ENCODE measurements around the gene CRB1. TPM values are rescaled to one million over a fixed set of nuclear protein-coding genes. Genes with fewer than 3 reads are reported as not detected.

The CRB1 gene
- total and polyA plus RNA-seq, 2 experiments from 2014 or later, result 0.27 to 0.56 TPM

DNA sequence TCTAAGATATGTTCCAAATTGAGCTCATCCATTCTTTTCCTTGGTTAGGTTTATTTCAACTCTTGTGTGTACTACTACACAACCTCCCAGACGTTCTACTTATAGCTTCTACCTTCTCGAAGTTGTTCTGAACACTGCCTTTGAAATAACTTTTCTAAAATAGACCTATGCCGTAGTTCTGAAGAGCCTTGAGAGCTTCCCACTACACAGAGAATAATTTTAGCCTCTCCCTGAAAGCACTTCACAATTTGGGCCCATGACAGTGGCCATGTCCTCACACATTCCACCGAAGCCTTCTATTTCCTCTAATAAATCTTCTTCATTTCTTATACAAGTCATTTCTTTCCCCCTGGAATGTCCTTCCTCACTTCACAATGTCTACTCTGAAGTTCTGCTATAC is 62.2 kb downstream of the CRB1 start:
- Histone ChIP-seq H3K36me3 (ENCODE audit: insufficient read depth) (no peaks in the 10 kb centered on the region), H3K9me2 (ENCODE audit: insufficient read depth) (0 out of 2 replicates have a peak, but pooled peaks cover 10% of the 10 kb centered on the region), H3K27me3 (ENCODE audit: insufficient read depth) (no peaks in the 10 kb centered on the region), H3K4me3 (no peak overlapping the region), H4K20me1 (replicated peaks; ENCODE audit: insufficient read depth) (no peaks in the 10 kb centered on the region), H3K79me2 (replicated peaks; ENCODE audit: insufficient read depth) (no peaks in the 10 kb centered on the region), H3K4me1 (ENCODE audit: insufficient read depth) (no peaks in the 10 kb centered on the region), H3K27ac (ENCODE audit: low read depth) (no peak overlapping the region), H2AFZ (no peak overlapping the region), H3K4me2 (no peak overlapping the region), H3F3A (replicated peaks; ENCODE audit: low read depth) (no peaks in the 10 kb centered on the region)
- ATAC-seq, result no peak
- Mint-ChIP-seq H3K27ac (no peak overlapping the region), H3K36me3 (ENCODE audit: low read depth) (no peaks in the 10 kb centered on the region), H3K9me3 (no peaks in the 10 kb centered on the region; the same call in 2 of the 3 replicates), H3K4me1 (no peaks in the 10 kb centered on the region), H3K4me3 (no peak overlapping the region), H3K27me3 (ENCODE audit: insufficient read depth, low read depth, poor library complexity) (no peaks in the 10 kb centered on the region)
- no peak for DNase-seq (ENCODE audit: low spot score)
- no peak for TF ChIP-seq ZNF114 (CRISPR knock-in tag; IDR thresholded peaks at IDR 0.05)

DNA sequence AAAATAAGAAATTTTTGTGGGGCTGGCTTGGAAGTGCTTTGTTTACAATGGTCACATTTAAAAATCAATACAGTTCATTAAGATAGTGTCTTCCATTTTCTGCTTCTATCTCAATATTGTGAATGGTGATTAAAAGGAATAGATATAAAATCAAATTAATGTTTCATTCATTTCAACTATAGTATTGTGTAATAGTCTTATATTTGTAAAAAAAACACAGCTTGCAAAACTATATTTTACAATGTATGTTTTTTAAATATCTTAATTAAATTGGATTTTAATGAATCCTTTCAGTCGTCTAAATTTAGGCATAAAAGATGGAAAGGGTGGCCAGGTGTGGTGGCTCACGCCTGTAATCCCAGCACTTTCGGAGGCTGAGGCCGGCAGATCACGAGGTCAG is 63.5 kb downstream of the CRB1 start:
- Histone ChIP-seq H2AFZ (no peak overlapping the region), H3K36me3 (ENCODE audit: insufficient read depth) (no peaks in the 10 kb centered on the region), H3K4me2 (no peak overlapping the region), H3K4me3 (no peak overlapping the region), H3K27me3 (ENCODE audit: insufficient read depth) (no peaks in the 10 kb centered on the region), H3K9me2 (ENCODE audit: insufficient read depth) (0 out of 2 replicates have a peak, but pooled peaks cover 10% of the 10 kb centered on the region), H3F3A (replicated peaks; ENCODE audit: low read depth) (no peaks in the 10 kb centered on the region), H3K27ac (ENCODE audit: low read depth) (no peak overlapping the region), H3K4me1 (ENCODE audit: insufficient read depth) (no peaks in the 10 kb centered on the region), H3K79me2 (replicated peaks; ENCODE audit: insufficient read depth) (no peaks in the 10 kb centered on the region), H4K20me1 (replicated peaks; ENCODE audit: insufficient read depth) (no peaks in the 10 kb centered on the region)
- Mint-ChIP-seq H3K27ac (no peak overlapping the region), H3K4me1 (peaks cover 4% of the 10 kb centered on the region; the same call in 2 of the 3 replicates), H3K9me3 (no peaks in the 10 kb centered on the region; the same call in 2 of the 3 replicates), H3K4me3 (no peak overlapping the region), H3K27me3 (ENCODE audit: insufficient read depth, low read depth, poor library complexity) (peaks cover 2% of the 10 kb centered on the region), H3K36me3 (ENCODE audit: low read depth) (no peaks in the 10 kb centered on the region)
- DNase-seq (ENCODE audit: low spot score), result no peak
- ATAC-seq, result no peak
- TF ChIP-seq STAT1 (IDR thresholded peaks at IDR 0.05; ENCODE audit: unreplicated experiment), result no peak
- TF ChIP-seq ZNF331 (CRISPR knock-in tag; IDR thresholded peaks at IDR 0.05; ENCODE audit: low read depth), result no peak
- TF ChIP-seq, protein P1, sequence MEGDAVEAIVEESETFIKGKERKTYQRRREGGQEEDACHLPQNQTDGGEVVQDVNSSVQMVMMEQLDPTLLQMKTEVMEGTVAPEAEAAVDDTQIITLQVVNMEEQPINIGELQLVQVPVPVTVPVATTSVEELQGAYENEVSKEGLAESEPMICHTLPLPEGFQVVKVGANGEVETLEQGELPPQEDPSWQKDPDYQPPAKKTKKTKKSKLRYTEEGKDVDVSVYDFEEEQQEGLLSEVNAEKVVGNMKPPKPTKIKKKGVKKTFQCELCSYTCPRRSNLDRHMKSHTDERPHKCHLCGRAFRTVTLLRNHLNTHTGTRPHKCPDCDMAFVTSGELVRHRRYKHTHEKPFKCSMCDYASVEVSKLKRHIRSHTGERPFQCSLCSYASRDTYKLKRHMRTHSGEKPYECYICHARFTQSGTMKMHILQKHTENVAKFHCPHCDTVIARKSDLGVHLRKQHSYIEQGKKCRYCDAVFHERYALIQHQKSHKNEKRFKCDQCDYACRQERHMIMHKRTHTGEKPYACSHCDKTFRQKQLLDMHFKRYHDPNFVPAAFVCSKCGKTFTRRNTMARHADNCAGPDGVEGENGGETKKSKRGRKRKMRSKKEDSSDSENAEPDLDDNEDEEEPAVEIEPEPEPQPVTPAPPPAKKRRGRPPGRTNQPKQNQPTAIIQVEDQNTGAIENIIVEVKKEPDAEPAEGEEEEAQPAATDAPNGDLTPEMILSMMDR (conservative IDR thresholded peaks at IDR 0.05; ENCODE audit: low read depth in 2 of 2), result no peak
- no peak for TF ChIP-seq JUNB (IDR thresholded peaks at IDR 0.05; ENCODE audit: unreplicated experiment)
- no peak for TF ChIP-seq NANOG (IDR thresholded peaks at IDR 0.05; ENCODE audit: borderline replicate concordance)
- TF ChIP-seq, protein P2, sequence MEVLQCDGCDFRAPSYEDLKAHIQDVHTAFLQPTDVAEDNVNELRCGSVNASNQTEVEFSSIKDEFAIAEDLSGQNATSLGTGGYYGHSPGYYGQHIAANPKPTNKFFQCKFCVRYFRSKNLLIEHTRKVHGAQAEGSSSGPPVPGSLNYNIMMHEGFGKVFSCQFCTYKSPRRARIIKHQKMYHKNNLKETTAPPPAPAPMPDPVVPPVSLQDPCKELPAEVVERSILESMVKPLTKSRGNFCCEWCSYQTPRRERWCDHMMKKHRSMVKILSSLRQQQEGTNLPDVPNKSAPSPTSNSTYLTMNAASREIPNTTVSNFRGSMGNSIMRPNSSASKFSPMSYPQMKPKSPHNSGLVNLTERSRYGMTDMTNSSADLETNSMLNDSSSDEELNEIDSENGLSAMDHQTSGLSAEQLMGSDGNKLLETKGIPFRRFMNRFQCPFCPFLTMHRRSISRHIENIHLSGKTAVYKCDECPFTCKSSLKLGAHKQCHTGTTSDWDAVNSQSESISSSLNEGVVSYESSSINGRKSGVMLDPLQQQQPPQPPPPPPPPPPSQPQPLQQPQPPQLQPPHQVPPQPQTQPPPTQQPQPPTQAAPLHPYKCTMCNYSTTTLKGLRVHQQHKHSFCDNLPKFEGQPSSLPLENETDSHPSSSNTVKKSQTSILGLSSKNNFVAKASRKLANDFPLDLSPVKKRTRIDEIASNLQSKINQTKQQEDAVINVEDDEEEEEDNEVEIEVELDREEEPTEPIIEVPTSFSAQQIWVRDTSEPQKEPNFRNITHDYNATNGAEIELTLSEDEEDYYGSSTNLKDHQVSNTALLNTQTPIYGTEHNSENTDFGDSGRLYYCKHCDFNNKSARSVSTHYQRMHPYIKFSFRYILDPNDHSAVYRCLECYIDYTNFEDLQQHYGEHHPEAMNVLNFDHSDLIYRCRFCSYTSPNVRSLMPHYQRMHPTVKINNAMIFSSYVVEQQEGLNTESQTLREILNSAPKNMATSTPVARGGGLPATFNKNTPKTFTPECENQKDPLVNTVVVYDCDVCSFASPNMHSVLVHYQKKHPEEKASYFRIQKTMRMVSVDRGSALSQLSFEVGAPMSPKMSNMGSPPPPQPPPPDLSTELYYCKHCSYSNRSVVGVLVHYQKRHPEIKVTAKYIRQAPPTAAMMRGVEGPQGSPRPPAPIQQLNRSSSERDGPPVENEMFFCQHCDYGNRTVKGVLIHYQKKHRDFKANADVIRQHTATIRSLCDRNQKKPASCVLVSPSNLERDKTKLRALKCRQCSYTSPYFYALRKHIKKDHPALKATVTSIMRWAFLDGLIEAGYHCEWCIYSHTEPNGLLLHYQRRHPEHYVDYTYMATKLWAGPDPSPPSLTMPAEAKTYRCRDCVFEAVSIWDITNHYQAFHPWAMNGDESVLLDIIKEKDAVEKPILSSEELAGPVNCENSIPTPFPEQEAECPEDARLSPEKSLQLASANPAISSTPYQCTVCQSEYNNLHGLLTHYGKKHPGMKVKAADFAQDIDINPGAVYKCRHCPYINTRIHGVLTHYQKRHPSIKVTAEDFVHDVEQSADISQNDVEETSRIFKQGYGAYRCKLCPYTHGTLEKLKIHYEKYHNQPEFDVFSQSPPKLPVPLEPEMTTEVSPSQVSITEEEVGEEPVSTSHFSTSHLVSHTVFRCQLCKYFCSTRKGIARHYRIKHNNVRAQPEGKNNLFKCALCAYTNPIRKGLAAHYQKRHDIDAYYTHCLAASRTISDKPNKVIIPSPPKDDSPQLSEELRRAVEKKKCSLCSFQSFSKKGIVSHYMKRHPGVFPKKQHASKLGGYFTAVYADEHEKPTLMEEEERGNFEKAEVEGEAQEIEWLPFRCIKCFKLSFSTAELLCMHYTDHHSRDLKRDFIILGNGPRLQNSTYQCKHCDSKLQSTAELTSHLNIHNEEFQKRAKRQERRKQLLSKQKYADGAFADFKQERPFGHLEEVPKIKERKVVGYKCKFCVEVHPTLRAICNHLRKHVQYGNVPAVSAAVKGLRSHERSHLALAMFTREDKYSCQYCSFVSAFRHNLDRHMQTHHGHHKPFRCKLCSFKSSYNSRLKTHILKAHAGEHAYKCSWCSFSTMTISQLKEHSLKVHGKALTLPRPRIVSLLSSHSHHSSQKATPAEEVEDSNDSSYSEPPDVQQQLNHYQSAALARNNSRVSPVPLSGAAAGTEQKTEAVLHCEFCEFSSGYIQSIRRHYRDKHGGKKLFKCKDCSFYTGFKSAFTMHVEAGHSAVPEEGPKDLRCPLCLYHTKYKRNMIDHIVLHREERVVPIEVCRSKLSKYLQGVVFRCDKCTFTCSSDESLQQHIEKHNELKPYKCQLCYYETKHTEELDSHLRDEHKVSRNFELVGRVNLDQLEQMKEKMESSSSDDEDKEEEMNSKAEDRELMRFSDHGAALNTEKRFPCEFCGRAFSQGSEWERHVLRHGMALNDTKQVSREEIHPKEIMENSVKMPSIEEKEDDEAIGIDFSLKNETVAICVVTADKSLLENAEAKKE (CRISPR knock-in tag; IDR thresholded peaks at IDR 0.05), result no peak
- TF ChIP-seq EZH2 (IDR thresholded peaks at IDR 0.05; ENCODE audit: low read depth, unreplicated experiment), result no peak
- no peak for TF ChIP-seq POLR2AphosphoS5 (IDR thresholded peaks at IDR 0.05; ENCODE audit: low read depth)
- TF ChIP-seq, protein P3, sequence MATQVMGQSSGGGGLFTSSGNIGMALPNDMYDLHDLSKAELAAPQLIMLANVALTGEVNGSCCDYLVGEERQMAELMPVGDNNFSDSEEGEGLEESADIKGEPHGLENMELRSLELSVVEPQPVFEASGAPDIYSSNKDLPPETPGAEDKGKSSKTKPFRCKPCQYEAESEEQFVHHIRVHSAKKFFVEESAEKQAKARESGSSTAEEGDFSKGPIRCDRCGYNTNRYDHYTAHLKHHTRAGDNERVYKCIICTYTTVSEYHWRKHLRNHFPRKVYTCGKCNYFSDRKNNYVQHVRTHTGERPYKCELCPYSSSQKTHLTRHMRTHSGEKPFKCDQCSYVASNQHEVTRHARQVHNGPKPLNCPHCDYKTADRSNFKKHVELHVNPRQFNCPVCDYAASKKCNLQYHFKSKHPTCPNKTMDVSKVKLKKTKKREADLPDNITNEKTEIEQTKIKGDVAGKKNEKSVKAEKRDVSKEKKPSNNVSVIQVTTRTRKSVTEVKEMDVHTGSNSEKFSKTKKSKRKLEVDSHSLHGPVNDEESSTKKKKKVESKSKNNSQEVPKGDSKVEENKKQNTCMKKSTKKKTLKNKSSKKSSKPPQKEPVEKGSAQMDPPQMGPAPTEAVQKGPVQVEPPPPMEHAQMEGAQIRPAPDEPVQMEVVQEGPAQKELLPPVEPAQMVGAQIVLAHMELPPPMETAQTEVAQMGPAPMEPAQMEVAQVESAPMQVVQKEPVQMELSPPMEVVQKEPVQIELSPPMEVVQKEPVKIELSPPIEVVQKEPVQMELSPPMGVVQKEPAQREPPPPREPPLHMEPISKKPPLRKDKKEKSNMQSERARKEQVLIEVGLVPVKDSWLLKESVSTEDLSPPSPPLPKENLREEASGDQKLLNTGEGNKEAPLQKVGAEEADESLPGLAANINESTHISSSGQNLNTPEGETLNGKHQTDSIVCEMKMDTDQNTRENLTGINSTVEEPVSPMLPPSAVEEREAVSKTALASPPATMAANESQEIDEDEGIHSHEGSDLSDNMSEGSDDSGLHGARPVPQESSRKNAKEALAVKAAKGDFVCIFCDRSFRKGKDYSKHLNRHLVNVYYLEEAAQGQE (IDR thresholded peaks at IDR 0.05; ENCODE audit: unreplicated experiment), result no peak
